Muscle layer of colon (tissue), 2 donors: Measurements from ENCODE around the gene SMIM35.

Source experiments
- H3K27ac ChIP-seq: one replicate; pipeline ENCODE4 v1.7.0; 2013; ENCODE audit warnings: low read depth, mild to moderate bottlenecking, low read length, moderate library complexity
- H3K27me3 ChIP-seq, 2 donors: one replicate each; pipeline ENCODE4 v1.7.0; 2013; ENCODE audit warnings: low read length in 2 of 2, mild to moderate bottlenecking in 2 of 2; ENCODE audit not compliant: insufficient read depth in 2 of 2, control insufficient read depth in 1 of 2
- H3K36me3 ChIP-seq: one replicate; pipeline ENCODE4 v1.7.0; 2013; ENCODE audit warnings: mild to moderate bottlenecking, low read length; ENCODE audit not compliant: insufficient read depth
- H3K4me1 ChIP-seq: one replicate; pipeline ENCODE4 v1.7.0; 2013; ENCODE audit warnings: mild to moderate bottlenecking, low read length; ENCODE audit not compliant: insufficient read depth
- H3K4me3 ChIP-seq, 2 donors: one replicate each; pipeline ENCODE4 v1.7.0; 2013; ENCODE audit warnings: low read length in 2 of 2, low read depth in 1 of 2, mild to moderate bottlenecking in 1 of 2, moderate library complexity in 1 of 2
- H3K9ac ChIP-seq: one replicate; pipeline ENCODE4 v1.7.0; 2013; ENCODE audit warnings: low read length
- H3K9me3 ChIP-seq: one replicate; pipeline ENCODE4 v1.7.0; 2013; ENCODE audit warnings: mild to moderate bottlenecking, low read length
- donor health status: abdominal sarcoma.
- donor health status: Adenocarcinoma of cecum.

SMIM35 gene

GRCh38 chr11:118061586-118062125 lies 25.1 kb downstream of the SMIM35 start:
- Histone ChIP-seq H3K4me1 (no peaks in the 10 kb centered on the region), H3K9ac (no peak overlapping the region)

GRCh38 chr11:118060869-118061268 lies 25.9 kb downstream of the SMIM35 start:
- H3K9ac ChIP-seq: no peak overlapping the region
- no peak overlapping the region for H3K4me3 ChIP-seq
- no peak overlapping the region for H3K27ac ChIP-seq
- H3K36me3 ChIP-seq: no peaks in the 10 kb centered on the region
- H3K4me1 ChIP-seq: no peaks in the 10 kb centered on the region
- no peaks in the 10 kb centered on the region for H3K9me3 ChIP-seq
- H3K27me3 ChIP-seq: no peaks in the 10 kb centered on the region

More at GRCh38 chr11:118061586-118062125, 25.1 kb downstream of the SMIM35 start:
- Histone ChIP-seq H3K27ac (no peak overlapping the region), H3K9me3 (no peaks in the 10 kb centered on the region), H3K4me3 (no peak overlapping the region), H3K36me3 (no peaks in the 10 kb centered on the region), H3K27me3 (no peaks in the 10 kb centered on the region)

GRCh38 chr11:118060081-118060661 lies 26.6 kb downstream of the SMIM35 start:
- H3K4me3 ChIP-seq: no peak overlapping the region
- no peak overlapping the region for H3K27ac ChIP-seq
- H3K9ac ChIP-seq: no peak overlapping the region
- no peaks in the 10 kb centered on the region for H3K36me3 ChIP-seq
- no peaks in the 10 kb centered on the region for H3K27me3 ChIP-seq
- no peaks in the 10 kb centered on the region for H3K9me3 ChIP-seq
- H3K4me1 ChIP-seq: no peaks in the 10 kb centered on the region

- Histone ChIP-seq H3K4me1 (no peaks in the 10 kb centered on the region), H3K9me3 (no peaks in the 10 kb centered on the region), H3K27ac (no peak overlapping the region), H3K27me3 (no peaks in the 10 kb centered on the region), H3K9ac (no peak overlapping the region), H3K4me3 (no peak overlapping the region), H3K36me3 (no peaks in the 10 kb centered on the region)
Observed at GRCh38 chr11:118059246-118059940, 27.4 kb downstream of the SMIM35 start.

GRCh38 chr11:118058311-118059245 lies 28.2 kb downstream of the SMIM35 start:
- no peak overlapping the region for H3K9ac ChIP-seq
- H3K9me3 ChIP-seq: no peaks in the 10 kb centered on the region
- H3K4me1 ChIP-seq: no peaks in the 10 kb centered on the region
- H3K36me3 ChIP-seq: no peaks in the 10 kb centered on the region
- H3K4me3 ChIP-seq: no peak overlapping the region
- no peaks in the 10 kb centered on the region for H3K27me3 ChIP-seq
- no peak overlapping the region for H3K27ac ChIP-seq

GRCh38 chr11:118057251-118058145 lies 29.3 kb downstream of the SMIM35 start:
- Histone ChIP-seq H3K9ac (no peak overlapping the region), H3K36me3 (no peaks in the 10 kb centered on the region), H3K4me1 (no peaks in the 10 kb centered on the region), H3K27ac (no peak overlapping the region), H3K9me3 (no peaks in the 10 kb centered on the region), H3K27me3 (no peaks in the 10 kb centered on the region), H3K4me3 (no peak overlapping the region)

- no peak overlapping the region for H3K4me3 ChIP-seq
- H3K27me3 ChIP-seq: no peaks in the 10 kb centered on the region
- H3K4me1 ChIP-seq: no peaks in the 10 kb centered on the region
- H3K9me3 ChIP-seq: no peaks in the 10 kb centered on the region
- H3K36me3 ChIP-seq: no peaks in the 10 kb centered on the region
- H3K27ac ChIP-seq: no peak overlapping the region
- H3K9ac ChIP-seq: no peak overlapping the region
Observed at GRCh38 chr11:118056806-118057205, 30.0 kb downstream of the SMIM35 start.

- Histone ChIP-seq H3K27ac (no peak overlapping the region), H3K9me3 (no peaks in the 10 kb centered on the region), H3K27me3 (no peaks in the 10 kb centered on the region), H3K4me3 (no peak overlapping the region), H3K36me3 (no peaks in the 10 kb centered on the region), H3K4me1 (no peaks in the 10 kb centered on the region), H3K9ac (no peak overlapping the region)
Observed at GRCh38 chr11:118055966-118056365, 30.8 kb downstream of the SMIM35 start.

GRCh38 chr11:118054712-118055640 lies 31.8 kb downstream of the SMIM35 start:
- no peaks in the 10 kb centered on the region for H3K4me1 ChIP-seq
- H3K9me3 ChIP-seq: no peaks in the 10 kb centered on the region
- no peaks in the 10 kb centered on the region for H3K27me3 ChIP-seq
- no peaks in the 10 kb centered on the region for H3K36me3 ChIP-seq
- no peak overlapping the region for H3K4me3 ChIP-seq
- H3K27ac ChIP-seq: no peak overlapping the region
- no peak overlapping the region for H3K9ac ChIP-seq

GRCh38 chr11:118052581-118053206 lies 34.1 kb downstream of the SMIM35 start:
- Histone ChIP-seq H3K9ac (no peak overlapping the region), H3K9me3 (no peaks in the 10 kb centered on the region), H3K27me3 (no peaks in the 10 kb centered on the region), H3K27ac (no peak overlapping the region), H3K4me1 (no peaks in the 10 kb centered on the region), H3K36me3 (no peaks in the 10 kb centered on the region), H3K4me3 (no peak overlapping the region)
